SK-N-SH (cell line): ENCODE measurements around the gene FAM53A.

Source experiments
- EZH2phosphoT487 ChIP-seq: fragments of 200-600 bp; sonication (generic); IDR thresholded peaks from 2 replicates; pipeline ENCODE4 v1.6.1; 2017; ENCODE audit warnings: low read depth, mixed run types, mild to moderate bottlenecking, antibody characterized with exemption, moderate library complexity, borderline replicate concordance
- MXI1 ChIP-seq: IDR thresholded peaks from 2 replicates; pipeline ENCODE4 v1.6.1; 2012; ENCODE audit warnings: mild to moderate bottlenecking, low read depth, low read length, improper control_type of control experiment
- PBX3 ChIP-seq: IDR thresholded peaks from 2 replicates; pipeline ENCODE4; 2012
- RCOR1 ChIP-seq: fragments of 150-350 bp; IDR thresholded peaks from 2 replicates; pipeline ENCODE4 v1.6.1; 2017; ENCODE audit warnings: antibody characterized with exemption, low read length
- TCF12 ChIP-seq: IDR thresholded peaks from 2 replicates; pipeline ENCODE4 v1.4.0; 2012
- TEAD4 ChIP-seq: IDR thresholded peaks from 2 replicates; pipeline ENCODE4 v1.4.0; 2012; ENCODE audit warnings: mild to moderate bottlenecking, borderline replicate concordance; ENCODE audit not compliant: insufficient read depth
- TF ChIP-seq, protein P1 (sequence below): IDR thresholded peaks from 2 replicates; pipeline ENCODE4 v1.4.0; 2012; ENCODE audit warnings: low read depth
- TF ChIP-seq, protein P2 (sequence below): fragments of 200-600 bp; sonication (generic); IDR thresholded peaks from 2 replicates; pipeline ENCODE4 v1.6.1; 2017; ENCODE audit warnings: antibody characterized with exemption, mild to moderate bottlenecking, moderate library complexity
- TF ChIP-seq, protein P3 (sequence below): IDR thresholded peaks from 2 replicates; pipeline ENCODE4 v1.6.1; 2012; ENCODE audit warnings: mild to moderate bottlenecking, low read depth, low read length, moderate library complexity

DNA sequence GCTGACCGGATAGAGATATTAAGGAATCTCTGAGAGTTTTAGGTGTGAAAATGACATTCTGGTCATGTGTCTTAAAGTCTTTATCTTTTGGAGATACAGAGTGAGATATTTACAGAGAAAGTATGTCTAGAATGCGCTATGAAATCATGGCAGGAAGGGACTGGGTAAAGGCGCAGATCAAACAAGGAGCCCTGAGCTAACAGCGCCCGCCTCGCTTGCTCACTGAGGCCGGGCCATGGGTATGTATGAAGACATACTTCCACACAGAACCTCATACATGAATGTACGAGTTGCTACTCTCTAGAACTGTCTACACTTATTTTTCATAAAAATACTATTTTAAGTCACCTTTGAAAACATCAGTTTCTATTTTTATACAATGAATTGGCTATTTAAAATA, 20.0 kb downstream of the FAM53A start:
- TF ChIP-seq, protein P1, sequence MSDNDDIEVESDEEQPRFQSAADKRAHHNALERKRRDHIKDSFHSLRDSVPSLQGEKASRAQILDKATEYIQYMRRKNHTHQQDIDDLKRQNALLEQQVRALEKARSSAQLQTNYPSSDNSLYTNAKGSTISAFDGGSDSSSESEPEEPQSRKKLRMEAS = no peak
- TF ChIP-seq, protein P2, sequence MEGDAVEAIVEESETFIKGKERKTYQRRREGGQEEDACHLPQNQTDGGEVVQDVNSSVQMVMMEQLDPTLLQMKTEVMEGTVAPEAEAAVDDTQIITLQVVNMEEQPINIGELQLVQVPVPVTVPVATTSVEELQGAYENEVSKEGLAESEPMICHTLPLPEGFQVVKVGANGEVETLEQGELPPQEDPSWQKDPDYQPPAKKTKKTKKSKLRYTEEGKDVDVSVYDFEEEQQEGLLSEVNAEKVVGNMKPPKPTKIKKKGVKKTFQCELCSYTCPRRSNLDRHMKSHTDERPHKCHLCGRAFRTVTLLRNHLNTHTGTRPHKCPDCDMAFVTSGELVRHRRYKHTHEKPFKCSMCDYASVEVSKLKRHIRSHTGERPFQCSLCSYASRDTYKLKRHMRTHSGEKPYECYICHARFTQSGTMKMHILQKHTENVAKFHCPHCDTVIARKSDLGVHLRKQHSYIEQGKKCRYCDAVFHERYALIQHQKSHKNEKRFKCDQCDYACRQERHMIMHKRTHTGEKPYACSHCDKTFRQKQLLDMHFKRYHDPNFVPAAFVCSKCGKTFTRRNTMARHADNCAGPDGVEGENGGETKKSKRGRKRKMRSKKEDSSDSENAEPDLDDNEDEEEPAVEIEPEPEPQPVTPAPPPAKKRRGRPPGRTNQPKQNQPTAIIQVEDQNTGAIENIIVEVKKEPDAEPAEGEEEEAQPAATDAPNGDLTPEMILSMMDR = no peak
- TF ChIP-seq EZH2phosphoT487 (no peak), MXI1 (no peak), PBX3 (no peak), TEAD4 (no peak), TCF12 (no peak), RCOR1 (no peak)
- TF ChIP-seq, protein P3, sequence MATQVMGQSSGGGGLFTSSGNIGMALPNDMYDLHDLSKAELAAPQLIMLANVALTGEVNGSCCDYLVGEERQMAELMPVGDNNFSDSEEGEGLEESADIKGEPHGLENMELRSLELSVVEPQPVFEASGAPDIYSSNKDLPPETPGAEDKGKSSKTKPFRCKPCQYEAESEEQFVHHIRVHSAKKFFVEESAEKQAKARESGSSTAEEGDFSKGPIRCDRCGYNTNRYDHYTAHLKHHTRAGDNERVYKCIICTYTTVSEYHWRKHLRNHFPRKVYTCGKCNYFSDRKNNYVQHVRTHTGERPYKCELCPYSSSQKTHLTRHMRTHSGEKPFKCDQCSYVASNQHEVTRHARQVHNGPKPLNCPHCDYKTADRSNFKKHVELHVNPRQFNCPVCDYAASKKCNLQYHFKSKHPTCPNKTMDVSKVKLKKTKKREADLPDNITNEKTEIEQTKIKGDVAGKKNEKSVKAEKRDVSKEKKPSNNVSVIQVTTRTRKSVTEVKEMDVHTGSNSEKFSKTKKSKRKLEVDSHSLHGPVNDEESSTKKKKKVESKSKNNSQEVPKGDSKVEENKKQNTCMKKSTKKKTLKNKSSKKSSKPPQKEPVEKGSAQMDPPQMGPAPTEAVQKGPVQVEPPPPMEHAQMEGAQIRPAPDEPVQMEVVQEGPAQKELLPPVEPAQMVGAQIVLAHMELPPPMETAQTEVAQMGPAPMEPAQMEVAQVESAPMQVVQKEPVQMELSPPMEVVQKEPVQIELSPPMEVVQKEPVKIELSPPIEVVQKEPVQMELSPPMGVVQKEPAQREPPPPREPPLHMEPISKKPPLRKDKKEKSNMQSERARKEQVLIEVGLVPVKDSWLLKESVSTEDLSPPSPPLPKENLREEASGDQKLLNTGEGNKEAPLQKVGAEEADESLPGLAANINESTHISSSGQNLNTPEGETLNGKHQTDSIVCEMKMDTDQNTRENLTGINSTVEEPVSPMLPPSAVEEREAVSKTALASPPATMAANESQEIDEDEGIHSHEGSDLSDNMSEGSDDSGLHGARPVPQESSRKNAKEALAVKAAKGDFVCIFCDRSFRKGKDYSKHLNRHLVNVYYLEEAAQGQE = no peak
